ENCODE data around the gene MAFG.

MAFG gene

DNA sequence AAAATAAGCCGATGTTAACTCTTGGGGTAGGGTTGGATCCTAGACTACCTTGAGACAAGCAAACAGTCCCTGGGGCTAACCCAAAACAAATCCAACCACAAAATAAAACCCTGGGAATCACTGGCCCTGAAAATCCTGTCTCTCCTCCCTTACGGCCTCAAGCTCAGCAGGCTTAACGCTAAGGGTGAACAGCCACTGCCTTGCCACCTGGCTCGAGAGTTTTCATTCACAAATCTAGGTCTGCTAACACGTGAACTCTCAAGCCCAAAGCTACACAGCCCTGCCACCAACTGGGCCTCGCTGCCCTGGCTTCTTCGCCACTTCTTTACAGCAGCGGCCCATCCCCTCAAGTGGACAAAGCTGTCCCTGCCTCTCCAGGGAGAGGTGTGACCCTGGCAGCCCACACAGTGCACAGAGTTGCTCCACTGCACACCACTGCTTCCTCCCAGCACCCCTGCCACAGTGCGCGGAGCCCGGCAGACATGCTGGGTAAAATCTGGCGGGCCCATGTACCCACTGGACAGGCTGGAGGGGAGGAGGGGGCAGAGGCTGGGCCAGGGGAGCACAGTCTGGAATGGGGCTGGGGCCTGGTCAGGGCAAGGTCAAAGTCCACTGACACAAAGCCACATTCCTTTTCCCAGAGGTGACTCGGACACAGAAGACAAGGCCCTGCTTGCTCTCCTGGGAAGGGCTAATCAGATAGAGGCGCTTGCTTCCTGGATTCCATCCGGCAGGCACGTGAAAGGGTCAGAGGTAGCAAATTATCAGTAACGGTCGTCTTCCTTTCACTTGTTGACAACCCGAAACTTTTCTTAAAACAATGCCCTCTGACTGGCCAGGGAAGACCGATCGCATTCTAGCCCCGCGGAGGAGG lies 17.3 kb downstream of the MAFG start:
- no peak for DNase-seq (ENCODE audit: low read depth in 2 of 2)

DNA sequence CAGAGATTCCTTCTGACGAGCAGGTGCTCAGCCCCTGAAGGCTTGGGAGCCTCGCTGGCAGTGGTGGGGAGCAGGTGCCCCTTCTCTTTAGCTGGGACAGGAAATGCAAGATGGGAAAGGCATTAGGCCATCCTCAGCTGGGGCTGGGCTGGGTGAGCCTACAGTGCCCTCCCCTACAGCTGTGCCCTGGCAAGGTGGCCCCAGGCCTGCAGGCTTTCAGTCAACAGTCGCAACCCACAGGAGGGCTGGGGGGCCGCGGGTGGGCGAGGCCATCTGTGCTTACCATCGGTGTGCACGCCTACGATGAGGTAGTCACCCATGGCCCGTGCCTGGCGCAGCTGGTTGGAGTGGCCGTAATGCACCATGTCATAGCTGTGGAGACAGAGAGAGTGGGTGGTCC lies 18.3 kb downstream of the MAFG start:
- DNase-seq (ENCODE audit: low read depth in 2 of 2) = no peak

DNA sequence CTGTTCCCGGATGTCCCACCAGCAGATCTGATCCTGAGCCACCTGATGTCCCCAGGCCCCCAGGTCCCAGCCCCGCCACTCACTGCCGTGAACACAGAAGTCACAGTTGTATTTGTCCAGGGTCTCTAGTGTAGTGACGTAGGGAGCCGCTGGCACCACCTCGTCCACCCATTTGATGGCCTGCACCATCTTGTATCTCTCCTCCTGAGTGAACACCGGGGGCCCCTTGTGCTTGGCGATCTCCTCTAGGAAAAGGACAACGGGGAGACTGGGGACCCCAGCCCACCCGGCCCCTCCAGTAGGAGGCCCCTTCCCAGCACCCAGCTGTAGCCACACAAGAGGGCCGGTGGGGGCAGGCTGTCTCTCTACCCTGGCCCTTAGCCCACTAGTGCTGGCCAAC lies 18.7 kb downstream of the MAFG start:
- no peak for DNase-seq (ENCODE audit: low read depth in 2 of 2)

GRCh38 chr17:81907219-81908145 lies 20.1 kb downstream of the MAFG start:
- no peak for DNase-seq (ENCODE audit: low read depth in 2 of 2)

DNA sequence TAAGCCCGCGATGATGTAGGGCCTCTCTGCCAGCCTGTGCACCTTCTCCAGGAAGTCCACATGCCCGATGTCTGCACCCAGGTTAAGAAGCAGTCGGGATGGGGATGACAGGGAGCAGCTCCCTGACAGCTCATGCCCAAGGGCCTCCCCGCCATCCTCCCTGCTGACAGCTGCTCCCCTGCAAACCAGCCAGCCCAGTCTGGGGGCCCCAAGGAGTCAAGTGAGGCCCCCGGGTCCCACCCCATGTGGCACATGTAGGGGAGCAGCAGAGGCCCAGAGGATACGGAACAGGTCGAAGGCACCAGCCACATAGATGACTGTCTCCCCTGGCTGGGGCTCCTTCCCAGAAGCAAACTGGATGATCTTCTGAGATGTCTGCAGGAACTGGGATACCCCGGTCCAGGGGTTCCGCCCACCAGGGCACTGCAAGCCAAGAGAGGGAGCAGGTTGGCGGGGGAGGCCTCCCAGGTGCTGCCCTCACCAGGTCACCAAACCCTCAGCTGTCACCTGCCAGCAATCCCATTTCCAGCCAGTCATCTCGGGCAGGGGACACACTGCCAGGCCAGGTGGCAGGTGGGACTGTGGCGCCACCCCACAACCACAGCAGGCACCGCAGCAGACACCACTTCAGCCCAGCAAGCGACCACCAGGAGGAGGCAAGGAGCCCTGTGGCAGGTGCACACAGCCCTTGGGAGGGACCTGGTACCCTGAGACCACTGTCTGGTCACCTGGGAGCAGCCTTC lies 20.9 kb downstream of the MAFG start:
- DNase-seq (ENCODE audit: low read depth in 2 of 2) = no peak

- DNase-seq (ENCODE audit: low read depth in 2 of 2) = no peak
Observed at GRCh38 chr17:81905993-81906392, 21.5 kb downstream of the MAFG start.

GRCh38 chr17:81905424-81905875 lies 22.1 kb downstream of the MAFG start:
- no peak for DNase-seq (ENCODE audit: low read depth in 2 of 2)

- DNase-seq (ENCODE audit: low read depth in 2 of 2) = no peak
Observed at GRCh38 chr17:81904600-81905423, 22.7 kb downstream of the MAFG start.

DNA sequence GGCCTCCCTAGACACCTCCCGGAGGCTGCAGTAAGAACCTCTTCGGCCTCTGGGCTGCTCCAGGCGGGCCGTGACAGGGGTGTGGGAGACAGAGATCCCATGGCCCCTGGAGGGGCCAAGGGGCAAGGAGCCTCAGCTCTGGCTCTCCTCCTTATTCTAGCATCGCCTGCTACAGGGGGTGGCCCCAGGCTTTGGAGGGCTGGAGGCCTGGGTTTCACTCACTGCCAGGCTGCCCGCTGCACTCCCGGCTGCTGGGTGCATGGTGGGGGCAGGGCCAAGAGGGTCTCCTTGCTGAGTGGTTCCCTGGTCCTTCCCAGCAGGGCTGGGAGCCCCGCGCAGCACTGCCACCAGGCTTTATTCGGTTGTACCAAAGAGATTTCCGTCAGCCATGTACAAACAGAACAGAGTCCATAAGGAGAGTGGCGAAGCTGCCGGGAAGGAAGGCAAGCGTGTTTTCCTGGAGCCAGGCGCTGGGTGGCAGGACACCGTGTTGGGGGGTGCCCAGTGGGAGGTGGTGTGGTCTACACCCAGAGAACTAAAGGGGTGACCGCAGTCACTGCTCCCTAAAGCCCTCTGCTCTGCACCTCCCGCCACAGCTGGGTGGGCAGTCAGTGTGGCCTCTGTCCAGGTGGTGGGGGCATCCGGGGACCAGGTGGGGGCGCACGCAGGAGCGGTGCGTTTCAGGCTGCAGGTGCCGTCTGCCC lies 23.5 kb downstream of the MAFG start:
- no peak for DNase-seq (ENCODE audit: low read depth in 2 of 2)

DNA sequence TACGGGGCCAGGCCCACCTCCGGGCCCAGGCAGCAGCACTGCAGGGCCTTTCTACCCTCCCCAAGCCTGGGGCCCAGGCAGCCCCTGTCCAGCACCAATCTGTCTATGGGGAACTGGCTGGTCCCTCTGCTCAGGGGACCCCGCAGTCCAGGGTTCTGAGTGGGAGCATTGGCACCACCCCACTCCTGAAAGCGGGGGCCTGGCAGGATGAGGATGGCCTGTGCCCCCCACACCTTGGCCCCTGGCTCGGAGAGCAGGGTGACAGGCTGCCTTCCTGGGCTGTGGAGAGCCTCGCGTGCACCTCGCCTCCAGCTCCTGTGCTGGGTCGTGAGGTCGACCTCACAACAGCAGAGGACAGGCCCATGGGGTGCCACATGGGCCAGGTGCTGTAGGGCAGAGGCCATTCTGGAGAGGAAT lies 24.1 kb downstream of the MAFG start:
- no peak for DNase-seq (ENCODE audit: low read depth in 2 of 2)

DNA sequence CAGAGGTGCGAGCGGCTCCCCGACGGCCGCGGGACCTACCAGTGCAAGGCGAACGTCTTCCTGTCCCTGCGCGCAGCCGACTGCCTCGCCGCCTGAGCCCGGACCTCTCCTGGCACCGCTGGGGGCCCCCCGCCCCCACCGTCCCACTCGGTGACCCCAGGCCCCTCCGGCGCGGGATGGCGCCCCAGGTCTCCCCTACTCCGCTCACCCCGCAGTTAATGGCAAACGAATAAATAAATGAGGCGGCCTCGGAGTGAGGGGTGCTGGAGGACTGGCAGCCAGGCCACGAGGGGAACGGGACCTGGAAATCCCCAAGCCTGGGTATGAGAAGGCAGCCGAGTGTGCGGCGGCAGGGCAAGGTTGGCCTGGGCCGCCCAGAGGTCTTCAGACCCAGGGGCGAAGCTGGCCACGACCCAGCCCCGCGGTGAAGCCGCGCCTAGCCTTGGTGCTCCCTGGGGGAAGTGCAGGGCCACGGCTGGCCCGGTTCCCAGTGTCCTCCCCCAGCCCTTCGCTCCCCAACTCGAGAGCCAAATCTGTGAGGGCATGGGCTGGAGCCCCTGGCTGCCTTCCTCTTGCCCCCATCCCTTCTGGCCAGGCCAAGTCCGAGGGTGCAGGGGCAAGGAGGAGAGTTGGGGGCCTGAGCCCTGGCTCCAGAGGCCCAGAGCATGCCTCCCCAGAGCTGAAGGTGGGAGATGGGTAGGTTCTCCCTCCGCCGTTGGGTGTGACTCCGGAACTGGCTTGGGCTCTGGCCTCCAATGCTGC lies 24.7 kb downstream of the MAFG start:
- no peak for DNase-seq (ENCODE audit: low read depth in 2 of 2)

DNA sequence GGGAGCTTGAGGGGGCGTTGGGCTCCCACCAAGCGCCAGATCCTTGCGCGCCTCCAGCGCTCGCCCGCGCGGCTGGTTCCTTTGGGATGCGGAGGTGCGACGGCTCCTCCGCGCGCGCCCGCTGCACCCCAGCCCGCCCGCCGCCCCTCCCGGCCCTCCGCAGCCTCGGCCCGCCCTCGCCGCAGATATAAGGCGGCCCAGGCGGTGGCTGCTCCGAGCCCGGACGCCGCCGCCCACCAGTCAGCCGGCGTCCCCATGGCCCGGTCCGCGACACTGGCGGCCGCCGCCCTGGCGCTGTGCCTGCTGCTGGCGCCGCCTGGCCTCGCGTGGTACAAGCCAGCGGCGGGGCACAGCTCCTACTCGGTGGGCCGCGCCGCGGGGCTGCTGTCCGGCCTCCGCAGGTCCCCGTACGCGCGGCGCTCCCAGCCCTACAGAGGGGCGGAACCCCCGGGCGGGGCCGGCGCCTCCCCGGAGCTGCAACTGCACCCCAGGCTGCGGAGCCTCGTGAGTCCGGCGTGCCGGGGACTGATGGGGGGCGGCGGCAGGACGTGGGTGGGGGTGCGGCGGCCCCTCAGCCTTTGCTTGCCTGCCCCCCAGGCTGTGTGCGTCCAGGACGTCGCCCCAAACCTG lies 25.4 kb downstream of the MAFG start, which contains the start of gene NPB:
Gene NPB, plus strand, starts transcription at position 216 of the 630 bp plus-strand sequence. Its CDS starts 40 bp downstream, at position 256.
- DNase-seq (ENCODE audit: low read depth in 2 of 2) = no peak

GRCh38 chr17:81901167-81902022 lies 26.1 kb downstream of the MAFG start:
- DNase-seq (ENCODE audit: low read depth in 2 of 2) = no peak

DNA sequence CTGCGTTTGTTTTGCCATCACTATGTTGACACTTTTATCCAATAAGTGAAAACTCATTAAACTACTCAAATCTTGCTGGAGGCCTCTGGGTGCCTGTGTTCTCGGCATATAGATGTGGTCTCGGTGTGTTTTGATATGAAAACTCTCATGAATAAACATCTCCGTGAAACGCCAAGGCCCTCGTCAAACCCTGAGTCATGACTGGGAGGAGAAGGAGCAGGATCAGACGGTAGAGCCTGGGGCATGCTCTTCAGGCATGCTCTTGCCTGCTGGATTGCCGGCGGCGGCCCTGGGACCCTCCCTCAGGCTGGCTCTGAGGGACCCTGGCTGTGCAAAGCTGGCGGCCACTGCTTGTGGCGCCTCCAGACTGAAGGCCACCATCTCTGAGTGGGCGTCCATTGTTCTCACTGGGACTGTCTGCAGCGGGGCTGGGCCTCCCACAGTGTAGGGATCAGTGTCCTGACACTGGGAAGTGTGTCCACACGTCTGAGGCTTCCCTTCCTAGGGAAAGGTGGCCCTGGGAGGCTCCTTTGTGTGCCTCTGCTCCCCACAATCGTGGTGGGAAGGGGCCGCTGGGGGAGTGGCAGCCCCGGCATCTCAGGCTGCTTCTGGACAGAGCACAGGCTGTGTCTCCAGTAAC lies 27.2 kb downstream of the MAFG start:
- no peak for DNase-seq (ENCODE audit: low read depth in 2 of 2)

DNA sequence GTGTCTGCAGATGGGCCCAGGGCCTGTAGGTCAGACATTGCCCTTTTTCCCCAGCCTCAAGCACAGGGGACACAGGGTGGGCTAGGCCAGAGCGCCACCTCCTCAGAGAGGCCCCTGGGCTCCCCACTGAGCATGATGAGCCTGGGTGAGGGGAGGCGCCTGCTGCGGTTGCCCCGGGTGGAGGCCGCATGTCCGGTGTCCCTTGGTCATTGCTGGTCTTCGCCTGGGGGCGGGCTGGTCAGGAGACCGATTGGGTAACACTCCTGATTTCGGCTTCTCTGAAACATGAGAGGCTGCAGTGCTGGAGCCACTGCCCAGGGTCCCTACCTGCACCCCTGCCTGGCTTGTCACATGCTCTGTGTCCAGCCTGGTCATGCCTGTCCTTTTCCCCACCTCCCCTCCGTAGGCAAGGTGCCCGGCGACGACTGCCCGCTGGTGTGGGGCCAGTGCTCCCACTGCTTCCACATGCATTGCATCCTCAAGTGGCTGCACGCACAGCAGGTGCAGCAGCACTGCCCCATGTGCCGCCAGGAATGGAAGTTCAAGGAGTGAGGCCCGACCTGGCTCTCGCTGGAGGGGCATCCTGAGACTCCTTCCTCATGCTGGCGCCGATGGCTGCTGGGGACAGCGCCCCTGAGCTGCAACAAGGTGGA lies 27.9 kb downstream of the MAFG start:
- no peak for DNase-seq (ENCODE audit: low read depth in 2 of 2)

GRCh38 chr17:81898885-81899284 lies 28.6 kb downstream of the MAFG start:
- no peak for DNase-seq (ENCODE audit: low read depth in 2 of 2)
